WTC11 (cell line): ENCODE measurements around the gene FAM240B. TPM values are rescaled to one million over a fixed set of nuclear protein-coding genes. Genes with fewer than 3 reads are reported as not detected.

Source experiments
- ATAC-seq: fragments of 200-7000 bp; cut with Tn5 transposase; 2 replicates; pipeline ENCODE4 v1.10.0; 2021; ENCODE audit warnings: mild to moderate bottlenecking, moderate library complexity
- CTCF ChIA-PET: fragments of 300-600 bp; sonication (Branson Sonifier 250); formaldehyde crosslinking; loops from one replicate; lab custom pipeline; 2021; ENCODE audit warnings: antibody characterized with exemption; lab: Charles Lee
- POLR2A ChIA-PET: fragments of 350-600 bp; sonication (Branson Sonifier 250); formaldehyde crosslinking; loops from one replicate; lab custom pipeline; 2021; ENCODE audit warnings: antibody characterized with exemption; lab: Charles Lee
- DNase-seq: peaks from one replicate; pipeline ENCODE4 v3.0.0; 2021; ENCODE audit warnings: low spot score
- H3K27ac Mint-ChIP-seq: 2 replicates; pipeline ENCODE4 v1.8.0; 2021; ENCODE audit warnings: mixed read lengths
- H3K27me3 Mint-ChIP-seq: 2 replicates; pipeline ENCODE4 v1.8.0; 2021; ENCODE audit warnings: low read depth, mild to moderate bottlenecking, moderate library complexity, mixed read lengths
- H3K36me3 Mint-ChIP-seq: 2 replicates; pipeline ENCODE4 v1.8.0; 2021; ENCODE audit warnings: mixed read lengths
- H3K4me1 Mint-ChIP-seq: 2 replicates; pipeline ENCODE4 v1.8.0; 2022; ENCODE audit warnings: mixed read lengths
- H3K4me3 Mint-ChIP-seq: 2 replicates; pipeline ENCODE4 v1.8.0; 2021; ENCODE audit warnings: mild to moderate bottlenecking, moderate library complexity, mixed read lengths
- H3K9me3 Mint-ChIP-seq: 2 replicates; pipeline ENCODE4 v1.8.0; 2021; ENCODE audit warnings: mixed read lengths
- EMX1 ChIP-seq: fragments of 250-450 bp; sonication (Bioruptor Pico); IDR thresholded peaks from 2 replicates; pipeline ENCODE4 v1.8.0; 2021; ENCODE audit warnings: mild to moderate bottlenecking
- FOXK1 ChIP-seq: sonication (generic); formaldehyde crosslinking; IDR thresholded peaks from 2 replicates; pipeline ENCODE4 v1.8.0; 2022; ENCODE audit warnings: mild to moderate bottlenecking, moderate library complexity, missing genetic modification reagents
- NFE2L1 ChIP-seq: sonication (generic); formaldehyde crosslinking; IDR thresholded peaks from 2 replicates; pipeline ENCODE4 v1.8.1; 2023; ENCODE audit warnings: missing genetic modification reagents
- NFYB ChIP-seq: sonication (generic); formaldehyde crosslinking; conservative IDR thresholded peaks from 2 replicates; pipeline ENCODE4 v1.8.0; 2022; ENCODE audit warnings: low read depth, missing genetic modification reagents
- NR1H2 ChIP-seq: sonication (generic); formaldehyde crosslinking; IDR thresholded peaks from 2 replicates; pipeline ENCODE4 v1.9.0; 2021; ENCODE audit warnings: mild to moderate bottlenecking, moderate library complexity, missing genetic modification reagents
- TCF7 ChIP-seq: sonication (generic); formaldehyde crosslinking; IDR thresholded peaks from 2 replicates; pipeline ENCODE4 v1.8.0; 2022; ENCODE audit warnings: mild to moderate bottlenecking, low read depth, missing genetic modification reagents, moderate library complexity
- TEAD1 ChIP-seq: sonication (generic); formaldehyde crosslinking; IDR thresholded peaks from 2 replicates; pipeline ENCODE4 v1.8.0; 2022; ENCODE audit warnings: mild to moderate bottlenecking, missing genetic modification reagents
- ZNF219 ChIP-seq: sonication (generic); formaldehyde crosslinking; IDR thresholded peaks from 2 replicates; pipeline ENCODE4 v1.8.0; 2023; ENCODE audit warnings: missing genetic modification reagents, mild to moderate bottlenecking, borderline replicate concordance
- ZNF232 ChIP-seq: sonication (generic); formaldehyde crosslinking; IDR thresholded peaks from 2 replicates; pipeline ENCODE4 v1.8.0; 2022; ENCODE audit warnings: mild to moderate bottlenecking, missing genetic modification reagents
- ZNF423 ChIP-seq: fragments of 250-450 bp; sonication (Bioruptor Pico); IDR thresholded peaks from 2 replicates; pipeline ENCODE4 v2.1.2; 2022; ENCODE audit warnings: mild to moderate bottlenecking, moderate library complexity
- total RNA-seq: library from RNA; stranded (reverse); gene quantifications from 3 replicates; pipeline ENCODE4 v1.2.3, GENCODE V29; 2021
- TF ChIP-seq, protein P1 (sequence below): fragments of 250-450 bp; sonication (Bioruptor Pico); IDR thresholded peaks from 2 replicates; pipeline ENCODE4 v1.8.0; 2021; ENCODE audit warnings: mild to moderate bottlenecking
- TF ChIP-seq, protein P2 (sequence below): sonication (generic); formaldehyde crosslinking; IDR thresholded peaks from 2 replicates; pipeline ENCODE4 v1.8.0; 2022; ENCODE audit warnings: mild to moderate bottlenecking, missing genetic modification reagents
- TF ChIP-seq, protein P3 (sequence below): sonication (generic); formaldehyde crosslinking; IDR thresholded peaks from 2 replicates; pipeline ENCODE4 v1.8.0; 2022; ENCODE audit warnings: missing genetic modification reagents
- TF ChIP-seq, protein P4 (sequence below): sonication (generic); formaldehyde crosslinking; IDR thresholded peaks from 2 replicates; pipeline ENCODE4 v1.8.1; 2023; ENCODE audit warnings: mild to moderate bottlenecking, missing genetic modification reagents

The FAM240B gene
- total RNA-seq, 1 experiment from 2014 or later: not detected

DNA sequence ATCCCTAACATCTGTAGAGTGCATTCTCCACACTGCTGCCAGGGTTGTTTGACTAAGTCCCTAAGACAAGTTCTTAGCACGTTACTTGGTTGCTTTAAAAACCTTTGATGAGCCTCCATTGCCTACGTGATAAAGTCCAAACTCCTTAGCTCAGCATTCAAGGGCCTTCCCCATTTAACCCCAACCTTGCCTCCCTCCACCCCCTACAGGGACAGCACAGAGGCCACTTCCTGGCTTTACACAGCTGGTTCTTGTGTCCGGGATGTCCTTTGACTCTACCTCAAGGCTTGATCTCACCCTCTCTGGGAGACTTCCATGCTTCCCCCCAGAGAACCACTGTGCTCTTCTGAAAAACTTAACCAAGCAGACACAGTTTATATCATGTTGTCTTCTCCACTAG is 29.4 kb downstream of the FAM240B start (continued):
- TF ChIP-seq, protein P1, sequence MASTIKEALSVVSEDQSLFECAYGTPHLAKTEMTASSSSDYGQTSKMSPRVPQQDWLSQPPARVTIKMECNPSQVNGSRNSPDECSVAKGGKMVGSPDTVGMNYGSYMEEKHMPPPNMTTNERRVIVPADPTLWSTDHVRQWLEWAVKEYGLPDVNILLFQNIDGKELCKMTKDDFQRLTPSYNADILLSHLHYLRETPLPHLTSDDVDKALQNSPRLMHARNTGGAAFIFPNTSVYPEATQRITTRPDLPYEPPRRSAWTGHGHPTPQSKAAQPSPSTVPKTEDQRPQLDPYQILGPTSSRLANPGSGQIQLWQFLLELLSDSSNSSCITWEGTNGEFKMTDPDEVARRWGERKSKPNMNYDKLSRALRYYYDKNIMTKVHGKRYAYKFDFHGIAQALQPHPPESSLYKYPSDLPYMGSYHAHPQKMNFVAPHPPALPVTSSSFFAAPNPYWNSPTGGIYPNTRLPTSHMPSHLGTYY (CRISPR knock-in tag): no peak
- TF ChIP-seq, protein P2, sequence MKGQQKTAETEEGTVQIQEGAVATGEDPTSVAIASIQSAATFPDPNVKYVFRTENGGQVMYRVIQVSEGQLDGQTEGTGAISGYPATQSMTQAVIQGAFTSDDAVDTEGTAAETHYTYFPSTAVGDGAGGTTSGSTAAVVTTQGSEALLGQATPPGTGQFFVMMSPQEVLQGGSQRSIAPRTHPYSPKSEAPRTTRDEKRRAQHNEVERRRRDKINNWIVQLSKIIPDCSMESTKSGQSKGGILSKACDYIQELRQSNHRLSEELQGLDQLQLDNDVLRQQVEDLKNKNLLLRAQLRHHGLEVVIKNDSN (CRISPR knock-in tag): no peak
- no peak for TF ChIP-seq ZNF423 (CRISPR knock-in tag)

DNA sequence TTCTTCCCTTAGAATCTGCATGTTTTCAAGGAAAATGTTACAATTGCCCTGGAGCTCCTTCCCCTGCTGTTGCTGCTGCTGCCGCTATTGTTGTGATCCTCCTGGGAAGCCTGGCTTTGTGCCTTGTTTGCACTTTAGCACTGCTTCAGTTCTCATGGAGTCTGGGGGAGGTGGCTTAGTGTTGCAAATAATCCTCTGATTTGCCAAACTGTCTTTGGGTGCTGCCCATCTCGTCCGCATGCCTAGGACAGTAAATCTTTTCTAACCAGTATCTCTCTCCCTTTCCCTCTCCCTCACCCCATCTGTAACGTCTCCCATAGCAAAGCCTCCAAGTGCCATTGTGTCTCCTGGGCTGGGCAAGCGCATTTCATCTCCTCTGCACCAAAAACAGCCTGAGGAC is 30.3 kb downstream of the FAM240B start:
- CTCF ChIA-PET: interaction anchor here (1.0 to 4.1 kb wide), 8 partner anchors 17 to 275 kb away, joined by 3 to 28 read pairs (median 6); partner anchors contain the start of gene ANKRD18A
- ATAC-seq (peak; percentile 80), DNase-seq (peak; percentile 42)
- Mint-ChIP-seq H3K27ac (peak overlapping the region; percentile 86), H3K27me3 (no peaks in the 10 kb centered on the region; the same call in 1 of the 2 replicates), H3K9me3 (no peaks in the 10 kb centered on the region), H3K36me3 (no peaks in the 10 kb centered on the region), H3K4me1 (peaks cover 89% of the 10 kb centered on the region), H3K4me3 (peak overlapping the region; percentile 2; the same call in 1 of the 2 replicates)
- POLR2A ChIA-PET: interaction anchor here (0.6 kb wide), 1 partner anchor 17 kb away, joined by 6 read pairs; no protein-coding TSS in a partner anchor
- TF ChIP-seq FOXK1 (CRISPR knock-in tag) (peak; percentile 49; the same call in 1 of the 2 replicates), TEAD1 (peak; percentile 50; the same call in 1 of the 2 replicates)
- TF ChIP-seq, protein P1 (CRISPR knock-in tag): no peak

DNA sequence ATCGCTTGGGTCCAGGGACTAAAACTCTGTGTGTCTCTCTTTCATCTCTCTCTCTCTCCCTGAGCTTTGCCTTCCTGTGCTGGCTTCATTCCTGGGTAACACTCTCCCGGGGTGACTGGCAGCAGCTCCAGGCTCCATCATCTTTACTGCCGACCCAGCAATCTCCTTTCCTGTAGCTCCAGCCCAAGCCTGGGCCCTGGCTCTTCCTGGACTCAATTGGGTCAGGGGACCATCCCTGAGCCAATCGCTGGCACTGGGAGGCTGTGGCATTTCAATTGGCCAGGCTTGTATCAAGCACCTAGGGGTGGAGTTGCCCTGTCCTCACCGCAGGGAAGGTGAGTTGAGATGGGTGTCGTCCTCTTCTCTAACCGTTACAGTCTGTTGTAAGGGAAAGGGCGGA is 31.9 kb downstream of the FAM240B start:
- Mint-ChIP-seq H3K27ac (no peak overlapping the region), H3K4me3 (no peak overlapping the region), H3K9me3 (no peaks in the 10 kb centered on the region), H3K4me1 (peaks cover 94% of the 10 kb centered on the region), H3K36me3 (no peaks in the 10 kb centered on the region), H3K27me3 (no peaks in the 10 kb centered on the region)
- TF ChIP-seq TCF7 (CRISPR knock-in tag) (no peak), TEAD1 (no peak), NFE2L1 (no peak), NR1H2 (CRISPR knock-in tag) (no peak), ZNF232 (CRISPR knock-in tag) (no peak), NFYB (CRISPR knock-in tag) (no peak), ZNF219 (CRISPR knock-in tag) (no peak), EMX1 (CRISPR knock-in tag) (no peak), ZNF423 (CRISPR knock-in tag) (no peak)
- TF ChIP-seq, protein P3, sequence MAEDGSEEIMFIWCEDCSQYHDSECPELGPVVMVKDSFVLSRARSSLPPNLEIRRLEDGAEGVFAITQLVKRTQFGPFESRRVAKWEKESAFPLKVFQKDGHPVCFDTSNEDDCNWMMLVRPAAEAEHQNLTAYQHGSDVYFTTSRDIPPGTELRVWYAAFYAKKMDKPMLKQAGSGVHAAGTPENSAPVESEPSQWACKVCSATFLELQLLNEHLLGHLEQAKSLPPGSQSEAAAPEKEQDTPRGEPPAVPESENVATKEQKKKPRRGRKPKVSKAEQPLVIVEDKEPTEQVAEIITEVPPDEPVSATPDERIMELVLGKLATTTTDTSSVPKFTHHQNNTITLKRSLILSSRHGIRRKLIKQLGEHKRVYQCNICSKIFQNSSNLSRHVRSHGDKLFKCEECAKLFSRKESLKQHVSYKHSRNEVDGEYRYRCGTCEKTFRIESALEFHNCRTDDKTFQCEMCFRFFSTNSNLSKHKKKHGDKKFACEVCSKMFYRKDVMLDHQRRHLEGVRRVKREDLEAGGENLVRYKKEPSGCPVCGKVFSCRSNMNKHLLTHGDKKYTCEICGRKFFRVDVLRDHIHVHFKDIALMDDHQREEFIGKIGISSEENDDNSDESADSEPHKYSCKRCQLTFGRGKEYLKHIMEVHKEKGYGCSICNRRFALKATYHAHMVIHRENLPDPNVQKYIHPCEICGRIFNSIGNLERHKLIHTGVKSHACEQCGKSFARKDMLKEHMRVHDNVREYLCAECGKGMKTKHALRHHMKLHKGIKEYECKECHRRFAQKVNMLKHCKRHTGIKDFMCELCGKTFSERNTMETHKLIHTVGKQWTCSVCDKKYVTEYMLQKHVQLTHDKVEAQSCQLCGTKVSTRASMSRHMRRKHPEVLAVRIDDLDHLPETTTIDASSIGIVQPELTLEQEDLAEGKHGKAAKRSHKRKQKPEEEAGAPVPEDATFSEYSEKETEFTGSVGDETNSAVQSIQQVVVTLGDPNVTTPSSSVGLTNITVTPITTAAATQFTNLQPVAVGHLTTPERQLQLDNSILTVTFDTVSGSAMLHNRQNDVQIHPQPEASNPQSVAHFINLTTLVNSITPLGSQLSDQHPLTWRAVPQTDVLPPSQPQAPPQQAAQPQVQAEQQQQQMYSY (CRISPR knock-in tag): no peak
- TF ChIP-seq, protein P4, sequence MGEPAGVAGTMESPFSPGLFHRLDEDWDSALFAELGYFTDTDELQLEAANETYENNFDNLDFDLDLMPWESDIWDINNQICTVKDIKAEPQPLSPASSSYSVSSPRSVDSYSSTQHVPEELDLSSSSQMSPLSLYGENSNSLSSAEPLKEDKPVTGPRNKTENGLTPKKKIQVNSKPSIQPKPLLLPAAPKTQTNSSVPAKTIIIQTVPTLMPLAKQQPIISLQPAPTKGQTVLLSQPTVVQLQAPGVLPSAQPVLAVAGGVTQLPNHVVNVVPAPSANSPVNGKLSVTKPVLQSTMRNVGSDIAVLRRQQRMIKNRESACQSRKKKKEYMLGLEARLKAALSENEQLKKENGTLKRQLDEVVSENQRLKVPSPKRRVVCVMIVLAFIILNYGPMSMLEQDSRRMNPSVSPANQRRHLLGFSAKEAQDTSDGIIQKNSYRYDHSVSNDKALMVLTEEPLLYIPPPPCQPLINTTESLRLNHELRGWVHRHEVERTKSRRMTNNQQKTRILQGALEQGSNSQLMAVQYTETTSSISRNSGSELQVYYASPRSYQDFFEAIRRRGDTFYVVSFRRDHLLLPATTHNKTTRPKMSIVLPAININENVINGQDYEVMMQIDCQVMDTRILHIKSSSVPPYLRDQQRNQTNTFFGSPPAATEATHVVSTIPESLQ: no peak
- DNase-seq (no peak), ATAC-seq (no peak)
- ChIA-PET POLR2A (no interaction called here), CTCF (interaction anchor here (0.6 to 4.1 kb wide), 4 partner anchors 15 to 67 kb away, joined by 5 to 28 read pairs (median 8); partner anchors contain the start of gene ANKRD18A)
